Activated naive CD4-positive, alpha-beta T cell treated with anti-CD3 and anti-CD28 coated beads, Interleukin-2, amount 10 ng/mL, durations not matched to agents 7 days and 5 days (primary cell): ENCODE results near the gene TMEM43.
A peak's percentile ranks its signal among the peaks of the same experiment; 100 is the strongest.
"Not testable (repeated sequence)": the region's sequence is repeated elsewhere in the genome, so short reads cannot be mapped to it uniquely, and the experiment has no call there.

ENCODE experiments used
- CTCF ChIA-PET: fragments of 350-600 bp; sonication (Branson Sonifier 250); formaldehyde crosslinking; loops from one replicate; lab custom pipeline; 2021; ENCODE audit warnings: antibody characterized with exemption; lab: Charles Lee
- DNase-seq: peaks from one replicate; pipeline ENCODE4 v3.0.0-alpha.2; 2020
- H3K27ac Mint-ChIP-seq: one replicate; pipeline ENCODE4 v1.8.0; 2021; ENCODE audit warnings: mild to moderate bottlenecking, moderate library complexity, mixed read lengths
- H3K27me3 Mint-ChIP-seq: one replicate; pipeline ENCODE4 v1.8.0; 2021; ENCODE audit warnings: mild to moderate bottlenecking, mixed read lengths
- H3K36me3 Mint-ChIP-seq: one replicate; pipeline ENCODE4 v1.8.0; 2021; ENCODE audit warnings: mixed read lengths
- H3K4me1 Mint-ChIP-seq: one replicate; pipeline ENCODE4 v1.8.0; 2021; ENCODE audit warnings: mixed read lengths
- H3K4me3 Mint-ChIP-seq: one replicate; pipeline ENCODE4 v1.8.0; 2021; ENCODE audit warnings: mild to moderate bottlenecking, moderate library complexity, mixed read lengths
- H3K9me3 Mint-ChIP-seq: one replicate; pipeline ENCODE4 v1.8.0; 2021; ENCODE audit warnings: mixed read lengths

The TMEM43 gene

GRCh38 chr3:14117468-14118399 is 7.1 kb upstream of the TMEM43 start:
- Mint-ChIP-seq H3K9me3 (no peaks in the 10 kb centered on the region), H3K4me3 (no peak overlapping the region), H3K36me3 (peaks cover 35% of the 10 kb centered on the region), H3K27ac (no peak overlapping the region), H3K27me3 (no peaks in the 10 kb centered on the region), H3K4me1 (peaks cover 11% of the 10 kb centered on the region)
- CTCF ChIA-PET = interaction anchor here (1.0 to 1.8 kb wide), 2 partner anchors 86 to 221 kb away, joined by 3 to 7 read pairs; no protein-coding TSS in a partner anchor
- DNase-seq = no peak

- no peaks in the 10 kb centered on the region for H3K27me3 Mint-ChIP-seq
- CTCF ChIA-PET = interaction anchor here (3.1 kb wide), 1 partner anchor 222 kb away, joined by 9 read pairs; no protein-coding TSS in a partner anchor
- H3K27ac Mint-ChIP-seq = no peak overlapping the region
- no peak overlapping the region for H3K4me3 Mint-ChIP-seq
- DNase-seq = no peak
- no peaks in the 10 kb centered on the region for H3K9me3 Mint-ChIP-seq
- peaks cover 29% of the 10 kb centered on the region for H3K36me3 Mint-ChIP-seq
- peaks cover 21% of the 10 kb centered on the region for H3K4me1 Mint-ChIP-seq
These were observed 6.2 kb upstream of the TMEM43 start for GRCh38 chr3:14118400-14119381.

GRCh38 chr3:14119651-14120050 is 5.2 kb upstream of the TMEM43 start:
- Mint-ChIP-seq H3K27me3 (no peaks in the 10 kb centered on the region), H3K4me1 (peaks cover 25% of the 10 kb centered on the region), H3K27ac (no peak overlapping the region), H3K4me3 (no peak overlapping the region), H3K9me3 (no peaks in the 10 kb centered on the region), H3K36me3 (peaks cover 20% of the 10 kb centered on the region)
- CTCF ChIA-PET = interaction anchor here (3.1 kb wide), 1 partner anchor 223 kb away, joined by 9 read pairs; no protein-coding TSS in a partner anchor
- no peak for DNase-seq

GRCh38 chr3:14120111-14120920 is 4.5 kb upstream of the TMEM43 start:
- CTCF ChIA-PET = interaction anchor here (3.1 kb wide), 1 partner anchor 224 kb away, joined by 9 read pairs; no protein-coding TSS in a partner anchor
- Mint-ChIP-seq H3K27ac (no peak overlapping the region), H3K4me1 (peaks cover 25% of the 10 kb centered on the region), H3K36me3 (peaks cover 18% of the 10 kb centered on the region), H3K9me3 (no peaks in the 10 kb centered on the region), H3K27me3 (no peaks in the 10 kb centered on the region), H3K4me3 (no peak overlapping the region)
- no peak for DNase-seq

- Mint-ChIP-seq H3K4me1 (peaks cover 29% of the 10 kb centered on the region), H3K36me3 (peaks cover 20% of the 10 kb centered on the region)
- H3K27me3 Mint-ChIP-seq, DNase-seq, H3K9me3 Mint-ChIP-seq, H3K27ac Mint-ChIP-seq, H3K4me3 Mint-ChIP-seq: not testable (repeated sequence)
- CTCF ChIA-PET = interaction anchor here (3.1 kb wide), 1 partner anchor 224 kb away, joined by 9 read pairs; no protein-coding TSS in a partner anchor
These were observed 3.9 kb upstream of the TMEM43 start for GRCh38 chr3:14120921-14121448.

GRCh38 chr3:14121859-14122258 is 3.0 kb upstream of the TMEM43 start:
- CTCF ChIA-PET = interaction anchor here (3.1 kb wide), 1 partner anchor 225 kb away, joined by 9 read pairs; no protein-coding TSS in a partner anchor
- H3K4me1 Mint-ChIP-seq = peaks cover 37% of the 10 kb centered on the region
- no peaks in the 10 kb centered on the region for H3K9me3 Mint-ChIP-seq
- peaks cover 20% of the 10 kb centered on the region for H3K36me3 Mint-ChIP-seq
- H3K27ac Mint-ChIP-seq = no peak overlapping the region
- H3K27me3 Mint-ChIP-seq = no peaks in the 10 kb centered on the region
- no peak overlapping the region for H3K4me3 Mint-ChIP-seq
- DNase-seq = no peak

GRCh38 chr3:14122301-14122700 is 2.6 kb upstream of the TMEM43 start:
- Mint-ChIP-seq H3K4me3 (peak overlapping the region; percentile 45), H3K27me3 (no peaks in the 10 kb centered on the region), H3K36me3 (peaks cover 23% of the 10 kb centered on the region), H3K27ac (no peak overlapping the region), H3K9me3 (no peaks in the 10 kb centered on the region), H3K4me1 (peaks cover 42% of the 10 kb centered on the region)
- DNase-seq = peak; percentile 16
- CTCF ChIA-PET = interaction anchor here (1.5 to 3.1 kb wide), 2 partner anchors 226 to 241 kb away, joined by 3 to 9 read pairs; no protein-coding TSS in a partner anchor

- peaks cover 34% of the 10 kb centered on the region for H3K36me3 Mint-ChIP-seq
These were observed 1.3 kb upstream of the TMEM43 start for GRCh38 chr3:14123308-14124222.

GRCh38 chr3:14124223-14124614 is 633 bp upstream of the TMEM43 start:
- peak; percentile 81 for DNase-seq
- Mint-ChIP-seq H3K4me1 (peaks cover 55% of the 10 kb centered on the region), H3K4me3 (peak overlapping the region; percentile 95), H3K36me3 (peaks cover 39% of the 10 kb centered on the region), H3K9me3 (no peaks in the 10 kb centered on the region), H3K27me3 (no peaks in the 10 kb centered on the region), H3K27ac (peak overlapping the region; percentile 95)
- CTCF ChIA-PET = interaction anchor here (0.7 to 3.6 kb wide), 4 partner anchors 10 to 227 kb away, joined by 3 to 22 read pairs (median 16); no protein-coding TSS in a partner anchor

More at GRCh38 chr3:14123308-14124222, 1.3 kb upstream of the TMEM43 start:
- Mint-ChIP-seq H3K4me1 (peaks cover 54% of the 10 kb centered on the region), H3K4me3 (peak overlapping the region; percentile 95), H3K27me3 (no peaks in the 10 kb centered on the region), H3K9me3 (no peaks in the 10 kb centered on the region), H3K27ac (peak overlapping the region; percentile 95)
- no peak for DNase-seq
- CTCF ChIA-PET = interaction anchor here (1.0 to 3.6 kb wide), 5 partner anchors 10 to 242 kb away, joined by 3 to 22 read pairs (median 15); partner anchors contain the start of gene LSM3

GRCh38 chr3:14125193-14126016 is 553 bp downstream of the TMEM43 start:
- peaks cover 52% of the 10 kb centered on the region for H3K4me1 Mint-ChIP-seq
- DNase-seq = peak; percentile 66
- H3K4me3 Mint-ChIP-seq = peak overlapping the region; percentile 95
- H3K36me3 Mint-ChIP-seq = peaks cover 43% of the 10 kb centered on the region
- peak overlapping the region; percentile 94 for H3K27ac Mint-ChIP-seq
- CTCF ChIA-PET = interaction anchor here (0.7 to 3.6 kb wide), 6 partner anchors 11 to 229 kb away, joined by 3 to 22 read pairs (median 11); partner anchors contain the start of genes LSM3 and XPC
- no peaks in the 10 kb centered on the region for H3K27me3 Mint-ChIP-seq
- no peaks in the 10 kb centered on the region for H3K9me3 Mint-ChIP-seq
